ENCODE data around the gene RNF213.

Gene RNF213

GRCh38 chr17:80352991-80353665, 92.5 kb downstream of the RNF213 start:
- no peak for ATAC-seq

GRCh38 chr17:80353718-80354275, 93.1 kb downstream of the RNF213 start:
- ATAC-seq = no peak

GRCh38 chr17:80354336-80354735, 93.7 kb downstream of the RNF213 start:
- no peak for ATAC-seq

- no peak for ATAC-seq
These were observed 95.7 kb downstream of the RNF213 start for GRCh38 chr17:80356231-80356856.

- no peak for ATAC-seq
These were observed 97.5 kb downstream of the RNF213 start for GRCh38 chr17:80358131-80358530.

- ATAC-seq = no peak
These were observed 98.2 kb downstream of the RNF213 start for GRCh38 chr17:80358861-80359260.

- no peak for ATAC-seq
These were observed 98.9 kb downstream of the RNF213 start for GRCh38 chr17:80359422-80360110.

GRCh38 chr17:80360396-80360795, 99.7 kb downstream of the RNF213 start:
- no peak for ATAC-seq

- no peak for ATAC-seq
These were observed 101.0 kb downstream of the RNF213 start for GRCh38 chr17:80361495-80362220.

GRCh38 chr17:80362428-80363119, 101.9 kb downstream of the RNF213 start:
- no peak for ATAC-seq

GRCh38 chr17:80363120-80363515, 102.5 kb downstream of the RNF213 start:
- ATAC-seq = no peak

GRCh38 chr17:80363518-80364090, 103.0 kb downstream of the RNF213 start:
- peak; percentile 6 to 12 for ATAC-seq

- ATAC-seq = peak; percentile 6 to 19
These were observed 103.5 kb downstream of the RNF213 start for GRCh38 chr17:80364091-80364691.

- no peak for ATAC-seq
These were observed 104.6 kb downstream of the RNF213 start for GRCh38 chr17:80365001-80365965.

- ATAC-seq = no peak
These were observed 105.3 kb downstream of the RNF213 start for GRCh38 chr17:80365983-80366382.

- ATAC-seq = no peak
These were observed 106.9 kb downstream of the RNF213 start for GRCh38 chr17:80367503-80367902.

- no peak for ATAC-seq
These were observed 110.5 kb downstream of the RNF213 start for GRCh38 chr17:80371196-80371595.

GRCh38 chr17:80372456-80372855, 111.8 kb downstream of the RNF213 start:
- no peak for ATAC-seq

GRCh38 chr17:80372922-80373570, 112.4 kb downstream of the RNF213 start:
- no peak for ATAC-seq

Measured in activated CD4-positive, CD25-positive, alpha-beta regulatory T cell treated with anti-CD3 and anti-CD28 coated beads, Interleukin-2, amount 50 U/mL, for 24 hours (primary cell).